ENCODE results near the gene GPR45. TPM values are rescaled to one million over a fixed set of nuclear protein-coding genes. Genes with fewer than 3 reads are reported as not detected.
"Not testable (repeated sequence)": the region's sequence is repeated elsewhere in the genome, so short reads cannot be mapped to it uniquely, and the experiment has no call there.

GPR45 gene
- total and polyA plus RNA-seq, 4 donors = not detected

GRCh38 chr2:105249891-105250290 lies 8.3 kb downstream of the GPR45 start:
- DNase-seq (ENCODE audit: low spot score) = no peak
- Histone ChIP-seq H3K4me3 (ENCODE audit: low read depth in 1 of 3, low read length in 3 of 3) (no peak overlapping the region), H3K27me3 (ENCODE audit: control insufficient read depth in 4 of 4, insufficient read depth in 4 of 4, low read length in 3 of 4) (no peaks in the 10 kb centered on the region), H3K9ac (ENCODE audit: low read depth in 1 of 2, low read length in 2 of 2) (no peak overlapping the region), H3K27ac (ENCODE audit: low read depth in 1 of 2, low read length in 2 of 2) (no peak overlapping the region), H3K9me3 (ENCODE audit: control insufficient read depth in 4 of 4, low read length in 3 of 4) (no peaks in the 10 kb centered on the region), H3K4me1 (ENCODE audit: control insufficient read depth in 4 of 4, insufficient read depth in 4 of 4, low read length in 3 of 4) (no peaks in the 10 kb centered on the region), H3K36me3 (ENCODE audit: control insufficient read depth in 4 of 4, insufficient read depth in 3 of 4, low read depth in 1 of 4, low read length in 3 of 4) (no peaks in the 10 kb centered on the region)
- TF ChIP-seq ZBTB33 (IDR thresholded peaks at IDR 0.05) = no peak
- TF ChIP-seq REST (IDR thresholded peaks at IDR 0.05) = no peak
- 86% methylated on average over 4 of the region's 4 CpGs for WGBS

GRCh38 chr2:105251016-105251648 lies 9.6 kb downstream of the GPR45 start:
- H3K9me3 ChIP-seq (ENCODE audit: control insufficient read depth in 4 of 4, low read length in 3 of 4); H3K27me3 ChIP-seq (ENCODE audit: control insufficient read depth in 4 of 4, insufficient read depth in 4 of 4, low read length in 3 of 4); H3K36me3 ChIP-seq (ENCODE audit: control insufficient read depth in 4 of 4, insufficient read depth in 3 of 4, low read depth in 1 of 4, low read length in 3 of 4); H3K9ac ChIP-seq (ENCODE audit: low read depth in 1 of 2, low read length in 2 of 2); H3K4me1 ChIP-seq (ENCODE audit: control insufficient read depth in 4 of 4, insufficient read depth in 4 of 4, low read length in 3 of 4); H3K4me3 ChIP-seq (ENCODE audit: low read depth in 1 of 3, low read length in 3 of 3); H3K27ac ChIP-seq (ENCODE audit: low read depth in 1 of 2, low read length in 2 of 2); DNase-seq (ENCODE audit: low spot score): not testable (repeated sequence)
- WGBS = 97% methylated on average over 43 of the region's 43 CpGs

- Histone ChIP-seq H3K36me3 (ENCODE audit: control insufficient read depth in 4 of 4, insufficient read depth in 3 of 4, low read depth in 1 of 4, low read length in 3 of 4) (no peaks in the 10 kb centered on the region), H3K4me3 (ENCODE audit: low read depth in 1 of 3, low read length in 3 of 3) (no peak overlapping the region), H3K4me1 (ENCODE audit: control insufficient read depth in 4 of 4, insufficient read depth in 4 of 4, low read length in 3 of 4) (no peaks in the 10 kb centered on the region), H3K27ac (ENCODE audit: low read depth in 1 of 2, low read length in 2 of 2) (no peak overlapping the region), H3K9ac (ENCODE audit: low read depth in 1 of 2, low read length in 2 of 2) (no peak overlapping the region), H3K9me3 (ENCODE audit: control insufficient read depth in 4 of 4, low read length in 3 of 4) (no peaks in the 10 kb centered on the region), H3K27me3 (ENCODE audit: control insufficient read depth in 4 of 4, insufficient read depth in 4 of 4, low read length in 3 of 4) (no peaks in the 10 kb centered on the region)
- DNase-seq (ENCODE audit: low spot score) = no peak
- WGBS = 96% methylated on average over 2 of the region's 2 CpGs
- no peak for TF ChIP-seq ATF3 (IDR thresholded peaks at IDR 0.05)
- no peak for TF ChIP-seq RXRA (IDR thresholded peaks at IDR 0.05)
- TF ChIP-seq RAD21 (IDR thresholded peaks at IDR 0.05) = no peak
- no peak for TF ChIP-seq NR2F2 (IDR thresholded peaks at IDR 0.05)
- TF ChIP-seq HNF4A (conservative IDR thresholded peaks at IDR 0.05) = no peak
- no peak for TF ChIP-seq GABPA (IDR thresholded peaks at IDR 0.05 in 1 of 2, conservative IDR thresholded peaks at IDR 0.05 in 1 of 2)
- no peak for TF ChIP-seq REST (IDR thresholded peaks at IDR 0.05)
- TF ChIP-seq YY1 (IDR thresholded peaks at IDR 0.05) = no peak
Observed at GRCh38 chr2:105252271-105252670, 10.7 kb downstream of the GPR45 start.

Data from liver (tissue), 9 donors.